GM18873 (cell line): ENCODE measurements around the gene TCHP.
A peak's percentile ranks its signal among the peaks of the same experiment; 100 is the strongest.
"Not testable (repeated sequence)": the region's sequence is repeated elsewhere in the genome, so short reads cannot be mapped to it uniquely, and the experiment has no call there.

Source experiments
- ATAC-seq: cut with Tn5 transposase; IDR thresholded peaks from one replicate; pipeline ENCODE4 v1.9.1; 2021; ENCODE audit warnings: mild to moderate bottlenecking, moderate library complexity, moderate number of reproducible peaks; ENCODE audit not compliant: unreplicated experiment, low FRiP score

TCHP gene

GRCh38 chr12:109878749-109879148, 21.3 kb upstream of the TCHP start:
- ATAC-seq = no peak

- no peak for ATAC-seq
These were observed 20.6 kb upstream of the TCHP start for GRCh38 chr12:109879351-109880042.

GRCh38 chr12:109880043-109880931, 19.8 kb upstream of the TCHP start, which contains the start of gene GLTP:
Gene GLTP (minus strand): TSS chr12:109880541. CDS start chr12:109880374, 167 bp downstream.
- ATAC-seq = peak; percentile 83

GRCh38 chr12:109880938-109881337, 19.1 kb upstream of the TCHP start:
- no peak for ATAC-seq

GRCh38 chr12:109881752-109882151, 18.3 kb upstream of the TCHP start:
- ATAC-seq = no peak

- no peak for ATAC-seq
These were observed 16.6 kb upstream of the TCHP start for GRCh38 chr12:109883461-109883860.

GRCh38 chr12:109885616-109886015, 14.5 kb upstream of the TCHP start:
- no peak for ATAC-seq

GRCh38 chr12:109888179-109889020, 11.7 kb upstream of the TCHP start:
- no peak for ATAC-seq

GRCh38 chr12:109890620-109891170, 9.4 kb upstream of the TCHP start:
- no peak for ATAC-seq

GRCh38 chr12:109891731-109892130, 8.3 kb upstream of the TCHP start:
- not testable (repeated sequence) for ATAC-seq

- no peak for ATAC-seq
These were observed 7.8 kb upstream of the TCHP start for GRCh38 chr12:109892165-109892715.

GRCh38 chr12:109892748-109893147, 7.3 kb upstream of the TCHP start:
- peak; percentile 52 for ATAC-seq

- no peak for ATAC-seq
These were observed 6.6 kb upstream of the TCHP start for GRCh38 chr12:109893261-109893995.

- ATAC-seq = no peak
These were observed 5.1 kb upstream of the TCHP start for GRCh38 chr12:109894939-109895338.

GRCh38 chr12:109896188-109896587, 3.9 kb upstream of the TCHP start:
- no peak for ATAC-seq

- ATAC-seq = no peak
These were observed 3.0 kb upstream of the TCHP start for GRCh38 chr12:109897029-109897428.

GRCh38 chr12:109899345-109899744, 729 bp upstream of the TCHP start:
- not testable (repeated sequence) for ATAC-seq

GRCh38 chr12:109900752-109901580, 892 bp downstream of the TCHP start:
- no peak for ATAC-seq
